SU-DHL-6 (cell line): ENCODE results near the gene MRPL14.

Experiments
- H2AFZ ChIP-seq: fragments of 200-600 bp; sonication (generic); 2 replicates; pipeline ENCODE4 v1.6.1; 2014; ENCODE audit warnings: low read depth, mild to moderate bottlenecking, moderate library complexity, mixed read lengths, antibody characterized with exemption, low read length; ENCODE audit not compliant: severe bottlenecking
- H3F3A ChIP-seq: fragments of 200-600 bp; shearing (Covaris generic); 2 replicates; pipeline ENCODE4 v1.6.0; 2016; ENCODE audit warnings: antibody characterized with exemption, mild to moderate bottlenecking; ENCODE audit not compliant: insufficient read depth
- H3K27ac ChIP-seq: fragments of 200-600 bp; sonication (generic); 2 replicates; pipeline ENCODE4 v1.5.1; 2016; ENCODE audit warnings: low read depth, mild to moderate bottlenecking, low read length, moderate library complexity, mixed read lengths
- H3K27me3 ChIP-seq: fragments of 200-600 bp; sonication (generic), shearing (Covaris generic); 2 replicates; pipeline ENCODE4 v1.6.0; 2014; ENCODE audit warnings: mild to moderate bottlenecking, low read length
- H3K36me3 ChIP-seq: fragments of 200-600 bp; sonication (generic); 2 replicates; pipeline ENCODE4 v1.6.1; 2014; ENCODE audit warnings: mild to moderate bottlenecking, low read length, mixed read lengths
- H3K4me2 ChIP-seq: fragments of 300-600, 200-600 bp; shearing (Covaris generic), sonication (generic); 2 replicates; pipeline ENCODE4 v1.6.0; 2014; ENCODE audit warnings: low read length, low read depth, mild to moderate bottlenecking; ENCODE audit not compliant: poor library complexity, severe bottlenecking
- H3K4me3 ChIP-seq: fragments of 200-600 bp; sonication (generic); 2 replicates; pipeline ENCODE4 v1.5.1; 2014; ENCODE audit warnings: antibody characterized with exemption, low read length, mild to moderate bottlenecking, mixed read lengths; ENCODE audit not compliant: insufficient read depth, poor library complexity, severe bottlenecking
- H3K79me2 ChIP-seq: fragments of 200-600 bp; sonication (generic); 2 replicates; pipeline ENCODE4 v1.6.1; 2014; ENCODE audit warnings: mild to moderate bottlenecking, low read length, moderate library complexity; ENCODE audit not compliant: insufficient read depth
- H3K9ac ChIP-seq: fragments of 200-600 bp; sonication (generic); 2 replicates; pipeline ENCODE4 v1.7.0; 2014; ENCODE audit warnings: mild to moderate bottlenecking, low read length
- H3K9me2 ChIP-seq: fragments of 200-600 bp; sonication (generic); replicated peaks from 2 replicates; pipeline ENCODE4 v1.6.1; 2014; ENCODE audit warnings: low read length; ENCODE audit not compliant: insufficient read depth
- H3K9me3 ChIP-seq: fragments of 200-600 bp; sonication (generic); 2 replicates; pipeline ENCODE4 v1.6.1; 2014; ENCODE audit warnings: low read length, mixed read lengths; ENCODE audit not compliant: insufficient read depth
- H4K20me1 ChIP-seq: fragments of 200-600 bp; sonication (generic); 2 replicates; pipeline ENCODE4 v1.6.1; 2014; ENCODE audit warnings: low read depth, mild to moderate bottlenecking, antibody characterized with exemption, low read length, moderate library complexity, mixed read lengths
- EZH2phosphoT487 ChIP-seq: fragments of 200-600 bp; sonication (generic), shearing (Covaris generic); conservative IDR thresholded peaks from 2 replicates; pipeline ENCODE4 v1.6.1; 2018; ENCODE audit warnings: mild to moderate bottlenecking, antibody characterized with exemption, low read length, moderate library complexity, mixed read lengths
- TF ChIP-seq, protein P1 (sequence below): fragments of 200-600 bp; sonication (generic); IDR thresholded peaks from one replicate; pipeline ENCODE4 v1.5.1; 2017; ENCODE audit warnings: antibody characterized with exemption, mild to moderate bottlenecking, low read length, moderate library complexity; ENCODE audit not compliant: insufficient read depth, poor library complexity, severe bottlenecking

The MRPL14 gene

DNA sequence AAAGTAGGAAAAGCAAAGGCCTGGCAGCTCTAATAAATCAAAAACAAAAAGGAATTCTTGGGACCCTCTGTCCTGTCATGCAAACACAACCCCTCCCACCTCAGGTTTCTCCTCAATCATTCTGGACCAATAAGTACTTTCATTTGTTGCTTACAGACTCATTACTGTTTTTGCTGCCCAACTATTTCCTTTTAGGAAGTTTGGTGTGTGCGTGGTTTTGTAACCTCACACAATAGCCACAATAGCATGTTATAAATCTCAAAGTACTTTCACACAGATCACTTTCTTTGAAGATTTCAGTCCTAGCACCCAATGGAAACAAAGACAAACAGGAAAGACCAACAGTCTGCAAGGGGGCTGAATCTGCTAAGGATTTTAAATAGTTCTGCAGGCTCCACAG is 4.5 kb downstream of the MRPL14 start:
- Histone ChIP-seq H3K27ac (no peak overlapping the region), H3K27me3 (no peaks in the 10 kb centered on the region), H2AFZ (no peak overlapping the region), H3K9me3 (no peaks in the 10 kb centered on the region), H3K4me2 (peak overlapping the region; percentile 78), H3K4me3 (peak overlapping the region; percentile 0), H4K20me1 (peaks cover 64% of the 10 kb centered on the region), H3K9me2 (no peaks in the 10 kb centered on the region), H3K9ac (peak overlapping the region; percentile 9; the same call in 1 of the 2 replicates), H3K36me3 (peaks cover 4% of the 10 kb centered on the region; the same call in 1 of the 2 replicates), H3F3A (peaks cover 7% of the 10 kb centered on the region), H3K79me2 (peaks cover 94% of the 10 kb centered on the region)
- TF ChIP-seq, protein P1, sequence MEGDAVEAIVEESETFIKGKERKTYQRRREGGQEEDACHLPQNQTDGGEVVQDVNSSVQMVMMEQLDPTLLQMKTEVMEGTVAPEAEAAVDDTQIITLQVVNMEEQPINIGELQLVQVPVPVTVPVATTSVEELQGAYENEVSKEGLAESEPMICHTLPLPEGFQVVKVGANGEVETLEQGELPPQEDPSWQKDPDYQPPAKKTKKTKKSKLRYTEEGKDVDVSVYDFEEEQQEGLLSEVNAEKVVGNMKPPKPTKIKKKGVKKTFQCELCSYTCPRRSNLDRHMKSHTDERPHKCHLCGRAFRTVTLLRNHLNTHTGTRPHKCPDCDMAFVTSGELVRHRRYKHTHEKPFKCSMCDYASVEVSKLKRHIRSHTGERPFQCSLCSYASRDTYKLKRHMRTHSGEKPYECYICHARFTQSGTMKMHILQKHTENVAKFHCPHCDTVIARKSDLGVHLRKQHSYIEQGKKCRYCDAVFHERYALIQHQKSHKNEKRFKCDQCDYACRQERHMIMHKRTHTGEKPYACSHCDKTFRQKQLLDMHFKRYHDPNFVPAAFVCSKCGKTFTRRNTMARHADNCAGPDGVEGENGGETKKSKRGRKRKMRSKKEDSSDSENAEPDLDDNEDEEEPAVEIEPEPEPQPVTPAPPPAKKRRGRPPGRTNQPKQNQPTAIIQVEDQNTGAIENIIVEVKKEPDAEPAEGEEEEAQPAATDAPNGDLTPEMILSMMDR, result no peak
- no peak for TF ChIP-seq EZH2phosphoT487

DNA sequence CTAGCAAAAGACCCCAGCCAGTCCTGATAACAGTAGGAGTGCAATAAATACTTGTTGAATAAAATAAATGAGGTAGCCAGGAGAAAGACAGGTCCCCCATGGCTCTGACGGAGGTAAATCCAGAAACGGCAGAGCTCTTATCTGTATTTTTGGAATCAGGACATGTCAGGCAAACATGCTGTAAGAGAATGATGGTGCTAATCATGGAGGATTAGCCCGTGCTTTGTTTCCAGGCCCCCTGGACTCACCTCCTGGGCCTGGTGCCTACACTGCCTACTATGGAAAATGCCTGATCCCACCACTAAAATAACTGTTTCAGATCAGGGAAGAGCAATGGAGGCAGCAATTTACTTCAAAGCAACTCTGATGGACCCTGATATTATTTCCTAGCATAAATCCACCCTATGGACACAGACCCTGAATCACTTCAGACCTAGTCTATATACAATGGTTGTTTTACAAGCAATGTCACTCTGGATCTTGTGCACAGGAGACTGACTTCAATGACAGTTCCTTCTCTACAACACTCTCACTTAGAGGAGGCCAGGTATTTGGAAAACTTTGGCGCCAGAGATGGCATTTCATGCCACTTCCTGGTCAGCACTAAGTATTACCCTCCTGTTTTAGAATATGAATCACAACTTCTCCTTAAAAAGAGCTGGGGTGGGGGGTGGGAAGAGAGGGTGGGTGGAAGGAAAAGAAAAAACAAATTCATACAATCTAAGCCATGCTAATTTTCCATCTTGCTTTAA is 6.4 kb downstream of the MRPL14 start:
- Histone ChIP-seq H3K9me2 (no peaks in the 10 kb centered on the region), H3K36me3 (peaks cover 6% of the 10 kb centered on the region), H3K9ac (no peak overlapping the region), H2AFZ (no peak overlapping the region), H3K4me2 (no peak overlapping the region), H3K79me2 (peaks cover 100% of the 10 kb centered on the region), H3K27me3 (no peaks in the 10 kb centered on the region), H3K4me3 (no peak overlapping the region), H3K27ac (no peak overlapping the region), H3K9me3 (no peaks in the 10 kb centered on the region), H4K20me1 (peaks cover 74% of the 10 kb centered on the region), H3F3A (peaks cover 6% of the 10 kb centered on the region)
- TF ChIP-seq, protein P1, result no peak
- no peak for TF ChIP-seq EZH2phosphoT487

DNA sequence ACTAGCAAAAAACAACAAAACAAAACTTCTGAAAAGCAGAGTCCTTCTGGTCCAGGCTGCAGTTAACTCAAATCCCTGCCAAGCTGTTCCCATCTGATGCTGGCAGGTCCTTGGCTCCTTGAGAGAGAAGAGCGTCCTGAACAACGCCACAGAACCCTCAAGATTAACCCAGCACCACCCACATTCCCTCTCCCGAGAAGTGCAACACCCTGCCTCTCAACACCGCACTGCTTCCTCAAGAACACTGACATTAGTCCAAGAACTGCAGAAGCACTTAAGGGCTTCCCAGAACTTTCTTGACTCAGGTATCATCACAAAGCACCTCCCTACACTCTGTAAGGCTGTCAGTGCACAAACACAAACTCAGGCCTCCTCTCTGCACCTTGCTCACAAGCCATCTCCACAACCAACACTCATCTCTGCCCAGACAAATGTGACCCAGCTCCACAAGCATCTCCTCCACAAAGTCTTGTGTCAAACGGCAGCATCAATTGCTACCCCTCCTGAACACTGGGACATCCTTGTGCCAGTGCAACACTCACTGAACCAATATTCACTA is 7.5 kb downstream of the MRPL14 start:
- peaks cover 6% of the 10 kb centered on the region for H3K36me3 ChIP-seq
- H3K9me3 ChIP-seq, result no peaks in the 10 kb centered on the region
- no peak overlapping the region for H3K4me2 ChIP-seq
- H3K9me2 ChIP-seq, result no peaks in the 10 kb centered on the region
- H3K79me2 ChIP-seq, result peaks cover 99% of the 10 kb centered on the region
- no peak overlapping the region for H3K9ac ChIP-seq
- TF ChIP-seq EZH2phosphoT487, result no peak
- TF ChIP-seq, protein P1, result no peak
- no peak overlapping the region for H3K4me3 ChIP-seq
- H3F3A ChIP-seq, result peaks cover 4% of the 10 kb centered on the region
- peaks cover 64% of the 10 kb centered on the region for H4K20me1 ChIP-seq
- H3K27me3 ChIP-seq, result no peaks in the 10 kb centered on the region
- no peak overlapping the region for H2AFZ ChIP-seq
- H3K27ac ChIP-seq, result no peak overlapping the region
